HepG2 (cell line): ENCODE measurements around the gene HECTD1. TPM values are rescaled to one million over a fixed set of nuclear protein-coding genes. Genes with fewer than 3 reads are reported as not detected.

Source experiments
- IRF1 ChIP-seq: sonication (generic); formaldehyde crosslinking; IDR thresholded peaks from 2 replicates; pipeline ENCODE4 v1.4.0; 2020; ENCODE audit warnings: low read depth, mild to moderate bottlenecking, missing genetic modification reagents
- LRRFIP1 ChIP-seq: sonication (generic); formaldehyde crosslinking; conservative IDR thresholded peaks from 2 replicates; pipeline ENCODE4 v1.4.0; 2020; ENCODE audit warnings: missing genetic modification reagents
- MEF2D ChIP-seq: sonication (generic); formaldehyde crosslinking; IDR thresholded peaks from 2 replicates; pipeline ENCODE4 v1.5.1; 2020; ENCODE audit warnings: mild to moderate bottlenecking, missing genetic modification reagents
- REPIN1 ChIP-seq: sonication (generic); formaldehyde crosslinking; IDR thresholded peaks from 2 replicates; pipeline ENCODE4 v1.8.0; 2022; ENCODE audit warnings: missing genetic modification reagents, low read depth, mild to moderate bottlenecking, borderline replicate concordance
- SRSF4 ChIP-seq: fragments of 200-400 bp; formaldehyde crosslinking; IDR thresholded peaks from one replicate; pipeline ENCODE4 v1.6.1; 2018; ENCODE audit warnings: mild to moderate bottlenecking, low read depth, low read length, moderate library complexity; ENCODE audit not compliant: poor library complexity, severe bottlenecking
- TAF15 ChIP-seq: fragments of 200-400 bp; formaldehyde crosslinking; IDR thresholded peaks from one replicate; pipeline ENCODE4 v1.6.1; 2018; ENCODE audit warnings: mild to moderate bottlenecking, low read depth, low read length; ENCODE audit not compliant: poor library complexity, severe bottlenecking
- ZBTB49 ChIP-seq: sonication (generic); formaldehyde crosslinking; IDR thresholded peaks from 2 replicates; pipeline ENCODE4 v1.4.0; 2020; ENCODE audit warnings: missing genetic modification reagents, borderline replicate concordance
- ZKSCAN1 ChIP-seq: fragments of 150-350 bp; IDR thresholded peaks from 2 replicates; pipeline ENCODE4 v1.6.1; 2014; ENCODE audit warnings: low read length
- ZNF143 ChIP-seq: sonication (generic); formaldehyde crosslinking; IDR thresholded peaks from 2 replicates; pipeline ENCODE4 v1.4.0; 2020; ENCODE audit warnings: missing genetic modification reagents
- ZNF326 ChIP-seq: sonication (generic); formaldehyde crosslinking; IDR thresholded peaks from 2 replicates; pipeline ENCODE4 v1.4.0; 2020; ENCODE audit warnings: missing genetic modification reagents, borderline replicate concordance
- ZNF451 ChIP-seq: sonication (generic); formaldehyde crosslinking; IDR thresholded peaks from 2 replicates; pipeline ENCODE4 v1.5.0; 2020; ENCODE audit warnings: mild to moderate bottlenecking, missing genetic modification reagents
- ZNF558 ChIP-seq: sonication (generic); formaldehyde crosslinking; IDR thresholded peaks from 2 replicates; pipeline ENCODE4 v1.9.0; 2022; ENCODE audit warnings: mild to moderate bottlenecking, missing genetic modification reagents, borderline replicate concordance
- ZNF646 ChIP-seq: sonication (generic); formaldehyde crosslinking; IDR thresholded peaks from 2 replicates; pipeline ENCODE4 v1.9.0; 2021; ENCODE audit warnings: mild to moderate bottlenecking, missing genetic modification reagents
- ZSCAN21 ChIP-seq: sonication (generic); formaldehyde crosslinking; IDR thresholded peaks from 2 replicates; pipeline ENCODE4 v1.8.0; 2022; ENCODE audit warnings: mild to moderate bottlenecking, missing genetic modification reagents, moderate library complexity, borderline replicate concordance
- ZSCAN22 ChIP-seq: sonication (generic); formaldehyde crosslinking; IDR thresholded peaks from 2 replicates; pipeline ENCODE4 v1.4.0; 2020; ENCODE audit warnings: mild to moderate bottlenecking, missing genetic modification reagents
- polyA plus RNA-seq, 8 experiments: library from polyadenylated mRNA; depleted of rRNA in 3 of 8; stranded (reverse) in 7 of 8; unstranded in 1 of 8; fragments of >200 nt; fragmentation: Illumina TruSeq in 4 of 8; extraction: Trizol in 4 of 8; gene quantifications; 2 replicates each; pipeline versions ENCODE4 v1.2.1 to v1.2.3, GENCODE V29; 2011 to 2016; ENCODE audit warnings: low read depth in 4 of 8, missing spikeins in 1 of 8, mixed read lengths in 1 of 8; ENCODE audit not compliant: insufficient read depth in 1 of 8
- total RNA-seq, 5 experiments: library from RNA; depleted of rRNA; stranded (reverse); fragments of >200 nt; fragmentation: Illumina TruSeq; extraction: Trizol; gene quantifications; 2 replicates each; pipeline ENCODE4 v1.2.3, GENCODE V29; 2016; ENCODE audit warnings: low read depth in 1 of 5

The HECTD1 gene
- total and polyA plus RNA-seq, 2 of the 13 experiments (the other 11 are each of a cell fraction or from before 2014, with no cell fraction given) = 312 to 560 TPM

GRCh38 chr14:31229638-31230572, 22.3 kb upstream of the HECTD1 start (continued):
- peak; percentile 97 for TF ChIP-seq ZBTB49 (CRISPR knock-in tag)
- peak; percentile 77 for TF ChIP-seq ZNF143 (CRISPR knock-in tag)
- peak; percentile 78; the same call in 1 of the 2 replicates for TF ChIP-seq ZSCAN22 (CRISPR knock-in tag)
- TF ChIP-seq ZKSCAN1 = peak; percentile 91
- no peak for TF ChIP-seq SRSF4
- TF ChIP-seq ZSCAN21 (CRISPR knock-in tag) = peak; percentile 99
- TF ChIP-seq ZNF558 (CRISPR knock-in tag) = no peak; the same call in 1 of the 2 replicates
- TF ChIP-seq ZNF326 (CRISPR knock-in tag) = no peak
- peak; percentile 98 for TF ChIP-seq ZNF646 (CRISPR knock-in tag)
- TF ChIP-seq IRF1 (CRISPR knock-in tag) = peak; percentile 91; the same call in 1 of the 2 replicates
- peak; percentile 100 for TF ChIP-seq MEF2D (CRISPR knock-in tag)
- no peak for TF ChIP-seq TAF15
- peak; percentile 100 for TF ChIP-seq REPIN1
- TF ChIP-seq ZNF451 (CRISPR knock-in tag) = peak; percentile 96
- peak; percentile 86 for TF ChIP-seq LRRFIP1 (CRISPR knock-in tag)
